HCT116 (cell line): ENCODE results near the gene FOXS1.

Experiments
- CEBPB ChIP-seq: IDR thresholded peaks from 2 replicates; pipeline ENCODE4 v1.6.1; 2012; ENCODE audit warnings: low read depth
- EZH2 ChIP-seq: fragments of 200-600 bp; sonication (generic); IDR thresholded peaks from 2 replicates; pipeline ENCODE4 v1.6.1; 2017; ENCODE audit warnings: antibody characterized with exemption, mixed run types
- EZH2phosphoT487 ChIP-seq: fragments of 200-600 bp; IDR thresholded peaks from 2 replicates; pipeline ENCODE4 v1.6.1; 2018; ENCODE audit warnings: antibody characterized with exemption, borderline replicate concordance
- FOSL1 ChIP-seq: IDR thresholded peaks from 2 replicates; pipeline ENCODE4 v1.6.1; 2012; ENCODE audit warnings: low read depth
- JUND ChIP-seq: IDR thresholded peaks from 2 replicates; pipeline ENCODE4 v1.6.1; 2012
- POLR2A ChIP-seq: IDR thresholded peaks from 2 replicates; pipeline ENCODE4 v1.7.0; 2011; ENCODE audit warnings: borderline replicate concordance; ENCODE audit not compliant: insufficient read depth, insufficient read length; ENCODE audit errors: extremely low read depth
- POLR2AphosphoS5 ChIP-seq: IDR thresholded peaks from 2 replicates; pipeline ENCODE4 v1.6.1; 2011; ENCODE audit warnings: mild to moderate bottlenecking, low read depth, low read length, moderate library complexity
- SIN3A ChIP-seq: IDR thresholded peaks from 2 replicates; pipeline ENCODE4 v1.6.1; 2012; ENCODE audit warnings: low read depth
- TCF7L2 ChIP-seq: IDR thresholded peaks from 2 replicates; pipeline ENCODE4 v1.7.0; 2011; ENCODE audit warnings: borderline replicate concordance, inconsistent platforms; ENCODE audit not compliant: insufficient read depth, insufficient read length; ENCODE audit errors: extremely low read depth
- TF ChIP-seq, protein P1 (sequence below), 3 experiments: fragments of 200-600 bp in 1 of 3; sonication (generic) in 1 of 3; IDR thresholded peaks in 2 of 3; conservative IDR thresholded peaks in 1 of 3; 2 replicates each; pipeline ENCODE4 v1.5.1; 2012 to 2017; ENCODE audit warnings: low read depth in 2 of 3, low read length in 2 of 3, antibody characterized with exemption in 1 of 3, borderline replicate concordance in 1 of 3, control low read depth in 1 of 3, mild to moderate bottlenecking in 1 of 3, mixed read lengths in 1 of 3, mixed run types in 1 of 3, moderate library complexity in 1 of 3; ENCODE audit not compliant: insufficient read depth in 1 of 3

DNA sequence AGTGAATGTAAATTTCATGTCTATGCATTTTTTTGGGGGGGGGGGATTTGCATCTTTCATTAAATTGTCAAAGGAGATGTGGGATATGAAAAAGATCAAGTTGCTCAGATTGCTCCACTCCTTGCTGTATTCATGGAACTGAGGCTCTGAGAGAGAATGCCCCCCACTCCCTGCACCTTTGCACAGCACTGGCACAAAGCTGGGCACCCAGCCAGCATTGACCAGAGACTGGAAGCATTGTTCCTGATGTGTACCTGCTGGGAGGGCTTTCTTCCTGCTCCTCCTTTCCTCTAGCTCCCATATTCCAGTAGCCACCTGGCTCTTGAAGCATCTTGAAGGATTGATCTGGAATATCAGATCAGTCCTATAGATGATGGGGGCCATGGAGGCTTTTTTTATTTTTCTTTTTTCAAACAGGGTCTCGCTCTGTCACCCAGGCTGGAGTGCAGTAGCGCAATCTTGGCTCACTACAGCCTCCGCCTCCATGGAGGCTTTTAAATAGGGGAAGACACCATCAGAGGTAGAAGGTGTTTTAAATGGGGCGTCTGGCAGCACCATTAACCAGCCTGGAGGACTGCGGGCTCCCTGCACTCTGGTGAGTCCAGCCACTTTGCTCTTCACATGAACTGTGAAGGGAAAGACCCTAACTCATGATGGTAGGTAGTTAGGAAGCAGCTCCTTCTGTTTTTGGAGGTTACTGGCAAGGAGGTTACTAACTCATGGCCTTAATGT is 14.0 kb upstream of the FOXS1 start:
- TF ChIP-seq POLR2A, result no peak
- TF ChIP-seq, protein P1, sequence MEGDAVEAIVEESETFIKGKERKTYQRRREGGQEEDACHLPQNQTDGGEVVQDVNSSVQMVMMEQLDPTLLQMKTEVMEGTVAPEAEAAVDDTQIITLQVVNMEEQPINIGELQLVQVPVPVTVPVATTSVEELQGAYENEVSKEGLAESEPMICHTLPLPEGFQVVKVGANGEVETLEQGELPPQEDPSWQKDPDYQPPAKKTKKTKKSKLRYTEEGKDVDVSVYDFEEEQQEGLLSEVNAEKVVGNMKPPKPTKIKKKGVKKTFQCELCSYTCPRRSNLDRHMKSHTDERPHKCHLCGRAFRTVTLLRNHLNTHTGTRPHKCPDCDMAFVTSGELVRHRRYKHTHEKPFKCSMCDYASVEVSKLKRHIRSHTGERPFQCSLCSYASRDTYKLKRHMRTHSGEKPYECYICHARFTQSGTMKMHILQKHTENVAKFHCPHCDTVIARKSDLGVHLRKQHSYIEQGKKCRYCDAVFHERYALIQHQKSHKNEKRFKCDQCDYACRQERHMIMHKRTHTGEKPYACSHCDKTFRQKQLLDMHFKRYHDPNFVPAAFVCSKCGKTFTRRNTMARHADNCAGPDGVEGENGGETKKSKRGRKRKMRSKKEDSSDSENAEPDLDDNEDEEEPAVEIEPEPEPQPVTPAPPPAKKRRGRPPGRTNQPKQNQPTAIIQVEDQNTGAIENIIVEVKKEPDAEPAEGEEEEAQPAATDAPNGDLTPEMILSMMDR (IDR thresholded peaks at IDR 0.05 in 2 of 3, conservative IDR thresholded peaks at IDR 0.05 in 1 of 3; ENCODE audit: borderline replicate concordance in 1 of 3, insufficient read depth in 1 of 3, low read depth in 2 of 3, low read length in 2 of 3), result no peak
- no peak for TF ChIP-seq CEBPB
- no peak for TF ChIP-seq FOSL1
- no peak for TF ChIP-seq POLR2AphosphoS5
- TF ChIP-seq EZH2, result no peak
- no peak for TF ChIP-seq SIN3A
- no peak for TF ChIP-seq JUND
- TF ChIP-seq TCF7L2, result no peak
- TF ChIP-seq EZH2phosphoT487, result no peak
